HG03520 (cell line): ENCODE data around the gene SLC35B1.
"Not testable (repeated sequence)": the region's sequence is repeated elsewhere in the genome, so short reads cannot be mapped to it uniquely, and the experiment has no call there.

Experiments
- ATAC-seq: cut with Tn5 transposase; IDR thresholded peaks from one replicate; pipeline ENCODE4 v1.9.1; 2021; ENCODE audit warnings: mild to moderate bottlenecking, moderate library complexity; ENCODE audit not compliant: unreplicated experiment

SLC35B1 gene

DNA sequence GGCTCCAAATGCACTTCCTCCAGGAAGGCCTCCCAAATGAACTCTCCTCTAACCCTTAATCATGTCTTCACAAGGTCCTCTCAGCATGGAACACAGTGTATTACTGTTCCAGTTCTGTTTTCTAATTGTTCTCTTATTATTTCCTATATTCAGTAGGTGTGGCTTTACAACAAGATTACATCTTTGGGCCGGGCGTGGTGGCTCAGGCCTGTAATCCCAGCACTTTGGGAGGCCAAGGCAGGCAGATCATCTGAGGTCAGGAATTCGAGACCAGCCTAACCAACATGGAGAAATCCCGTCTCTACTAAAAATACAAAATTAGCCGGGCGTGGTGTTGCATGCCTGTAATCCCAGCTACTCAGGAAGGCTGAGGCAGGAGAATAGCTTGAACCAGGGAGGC, 34.1 kb downstream of the SLC35B1 start:
- not testable (repeated sequence) for ATAC-seq

DNA sequence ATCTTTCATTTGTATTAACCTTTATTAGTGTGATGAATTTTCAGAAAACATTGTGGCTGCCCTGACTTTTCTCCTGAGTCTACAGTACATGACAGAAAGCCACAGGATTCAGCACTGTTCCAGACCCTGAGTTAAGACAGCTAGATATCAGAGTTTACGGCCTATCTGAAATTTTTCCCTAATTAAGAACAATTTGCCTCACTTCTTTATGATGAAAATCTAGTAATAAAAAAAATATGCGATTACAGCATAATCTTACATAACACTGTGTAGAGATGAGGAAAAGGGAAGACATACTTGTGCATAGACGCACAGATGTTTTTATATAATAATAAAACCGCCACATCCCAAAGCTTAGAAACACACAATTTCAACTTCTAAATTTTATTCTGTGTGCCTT, 37.1 kb downstream of the SLC35B1 start:
- no peak for ATAC-seq

DNA sequence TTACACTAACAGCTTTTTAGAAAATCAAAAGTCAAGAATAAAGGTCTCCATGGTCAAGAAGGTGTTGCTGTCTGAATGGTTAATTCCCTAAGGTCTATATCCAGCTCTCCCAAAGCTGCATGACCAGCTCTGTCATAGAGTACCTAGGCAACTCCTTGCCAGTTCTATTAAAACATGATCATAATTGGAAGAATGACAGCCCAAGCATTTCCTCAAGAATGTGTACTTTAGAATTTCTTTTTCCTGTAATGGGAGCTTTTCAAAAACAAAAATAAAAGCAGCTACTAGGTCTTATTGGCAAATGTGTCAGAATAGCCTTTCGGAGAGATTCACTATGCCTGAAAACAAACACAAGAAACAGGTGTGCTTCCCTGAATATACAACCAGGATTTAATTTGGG, 37.8 kb downstream of the SLC35B1 start:
- ATAC-seq: no peak

DNA sequence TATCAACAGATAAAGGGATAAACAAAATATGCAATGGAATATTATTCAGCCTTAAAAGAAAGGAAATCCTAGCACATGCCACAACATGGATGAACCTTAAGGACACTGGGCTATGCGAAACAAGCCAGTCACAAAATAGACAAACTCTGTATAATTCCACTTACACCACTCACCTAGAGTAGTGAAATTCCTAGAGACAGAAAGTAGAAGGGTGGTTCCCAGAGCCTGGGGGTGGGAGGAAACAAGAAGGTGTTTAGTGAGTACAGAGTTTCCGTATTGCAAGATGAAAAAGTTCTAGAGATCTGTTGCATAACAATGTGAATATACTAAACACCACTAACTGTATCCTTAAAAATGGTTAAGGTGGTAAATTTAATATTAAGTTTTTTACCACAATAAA, 39.9 kb downstream of the SLC35B1 start:
- no peak for ATAC-seq

DNA sequence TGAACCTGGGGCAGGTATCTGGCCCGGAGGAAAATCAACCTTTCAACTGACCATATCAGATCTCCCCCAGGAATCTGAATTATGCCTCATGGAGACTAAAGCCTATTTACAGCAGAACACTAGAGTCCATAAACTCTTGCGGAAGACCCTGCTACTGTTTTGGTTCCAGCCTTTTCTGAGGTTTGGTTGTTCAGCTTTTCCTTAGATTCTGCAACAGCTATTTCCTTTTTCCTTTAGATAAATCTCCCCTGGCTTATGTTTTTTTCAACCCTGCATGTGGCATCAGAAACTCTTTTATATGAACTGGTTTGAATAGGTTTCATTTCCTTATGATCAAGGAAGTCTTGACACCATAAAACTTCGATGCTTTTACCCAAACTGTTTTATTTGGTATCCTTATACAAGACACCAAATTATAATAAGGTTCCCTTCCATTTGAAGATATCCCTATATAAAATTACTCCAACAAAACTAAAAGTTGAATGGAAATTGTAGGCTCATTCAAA, 43.0 kb downstream of the SLC35B1 start:
- no peak for ATAC-seq

DNA sequence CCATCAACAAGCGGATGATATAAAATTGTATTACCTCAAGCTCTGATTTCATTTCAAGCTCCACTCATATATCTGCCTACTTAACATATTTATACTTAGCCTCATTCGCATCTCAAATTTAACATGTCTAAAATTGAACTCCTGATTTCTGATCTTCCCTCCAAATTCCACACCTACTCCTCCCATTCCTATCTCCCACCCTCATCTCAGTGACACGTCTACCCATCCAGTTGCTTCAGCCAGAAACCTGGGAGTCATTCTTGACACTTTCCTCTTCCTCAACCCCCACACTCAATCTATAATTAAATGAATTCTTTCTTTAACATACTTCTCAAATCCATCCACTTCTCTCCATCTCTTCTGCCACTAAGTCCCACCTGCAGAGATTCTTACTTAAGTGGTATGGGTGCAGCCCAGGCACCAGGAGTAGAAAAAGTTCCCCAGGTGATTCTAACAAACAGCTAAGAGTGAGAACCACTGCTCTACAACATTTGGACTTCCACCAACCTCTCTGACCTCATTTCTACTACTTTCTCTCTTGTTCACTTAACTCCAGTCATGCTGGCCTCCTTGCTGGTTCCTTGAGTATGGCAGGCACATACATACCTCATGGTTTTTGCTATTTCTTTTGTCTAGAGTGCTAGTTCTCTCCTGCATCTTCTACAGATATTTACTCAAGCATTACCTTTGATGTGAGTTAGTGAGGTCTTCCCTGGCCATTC, 47.9 kb downstream of the SLC35B1 start:
- no peak for ATAC-seq

DNA sequence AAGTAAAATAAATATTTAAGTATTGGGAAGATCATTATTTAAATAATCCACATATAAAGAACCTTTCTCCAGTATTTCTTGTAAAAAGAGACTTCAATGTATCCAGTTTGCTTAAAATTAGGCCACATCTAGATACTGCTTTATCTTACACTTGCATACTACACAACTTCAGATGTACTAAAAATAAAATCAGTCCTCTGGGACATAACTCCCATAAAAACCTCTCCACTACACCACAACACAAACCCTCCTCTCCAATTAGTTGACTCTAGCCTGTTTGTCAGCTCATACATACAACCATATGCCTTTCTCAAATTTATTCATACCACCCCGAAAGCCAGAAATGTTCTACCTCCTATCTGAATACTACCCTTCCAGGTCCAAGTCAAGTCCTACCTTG, 51.5 kb downstream of the SLC35B1 start:
- ATAC-seq: no peak
